GM12892 (cell line): Measurements from ENCODE around the gene CDX1.

Experiments
- POLR2A ChIP-seq: IDR thresholded peaks from 2 replicates; pipeline ENCODE4 v1.6.1; 2011; ENCODE audit warnings: low read depth, low read length, control low read depth
- POLR2AphosphoS5 ChIP-seq: IDR thresholded peaks from 2 replicates; pipeline ENCODE4 v1.6.1; 2011; ENCODE audit warnings: low read depth, low read length, control low read depth
- TAF1 ChIP-seq: IDR thresholded peaks from 2 replicates; pipeline ENCODE4 v1.6.1; 2011; ENCODE audit warnings: low read depth, mild to moderate bottlenecking, control low read depth, low read length, borderline replicate concordance

- TF ChIP-seq POLR2A = no peak
- TF ChIP-seq POLR2AphosphoS5 = no peak
- TF ChIP-seq TAF1 = no peak
These were observed 10.0 kb upstream of the CDX1 start for GRCh38 chr5:150156540-150156939.
